ENCODE data around the gene GUCA2A.

GRCh38 chr1:42192106-42192505 is 27.6 kb upstream of the GUCA2A start:
- no peak for TF ChIP-seq KAT7 (CRISPR knock-in tag; IDR thresholded peaks at IDR 0.05; ENCODE audit: borderline replicate concordance)
- no peak for TF ChIP-seq ARNT (IDR thresholded peaks at IDR 0.05)

Data from HepG2 (cell line).